Measurements from ENCODE around the gene RAMP1.

GRCh38 chr2:237867465-237867864 is 8.0 kb downstream of the RAMP1 start:
- no peak for TF ChIP-seq CTCF (conservative IDR thresholded peaks at IDR 0.05; ENCODE audit: low read length)
- TF ChIP-seq EZH2phosphoT487 (IDR thresholded peaks at IDR 0.05; ENCODE audit: borderline replicate concordance), result no peak
